IMR-90 (cell line): ENCODE data around the gene KBTBD13. TPM values are rescaled to one million over a fixed set of nuclear protein-coding genes. Genes with fewer than 3 reads are reported as not detected.

Experiments used
- ATAC-seq: fragments of 200-7000 bp; cut with Tn5 transposase; 2 replicates; pipeline ENCODE4 v1.9.1; 2020; ENCODE audit warnings: low read depth, mild to moderate bottlenecking, moderate library complexity
- BruUV-seq: library from RNA; stranded (reverse); fragments of 400-500 nt; replicated peaks from 2 replicates; lab custom pipeline; 2021; lab: Mats Ljungman, UMichigan
- CTCF ChIA-PET: fragments of 300-600 bp; formaldehyde crosslinking; extraction: SDS; loops from one replicate; lab custom pipeline; 2021; ENCODE audit warnings: antibody characterized with exemption; lab: Yijun Ruan, JAX
- POLR2A ChIA-PET: fragments of 300-600 bp; sonication (Branson Sonifier 250); formaldehyde crosslinking; loops from one replicate; lab custom pipeline; 2022; ENCODE audit warnings: antibody characterized with exemption; ENCODE audit not compliant: unreplicated experiment; lab: Charles Lee
- DNase-seq: peaks from one replicate; pipeline ENCODE4 v3.0.0; 2013
- H2AFZ ChIP-seq: replicated peaks from 2 replicates; pipeline ENCODE3; 2013; ENCODE audit warnings: low read length, mild to moderate bottlenecking; ENCODE audit not compliant: poor library complexity
- H2AK5ac ChIP-seq: 2 replicates; pipeline ENCODE4 v1.6.1; 2013; ENCODE audit warnings: low read depth, low read length, inconsistent platforms
- H2AK9ac ChIP-seq: replicated peaks from 2 replicates; pipeline ENCODE3; 2013; ENCODE audit warnings: mild to moderate bottlenecking, low read depth, low read length, moderate library complexity; ENCODE audit not compliant: poor library complexity
- H2BK120ac ChIP-seq: 2 replicates; pipeline ENCODE4 v1.6.1; 2013; ENCODE audit warnings: low read depth, low read length, inconsistent platforms
- H2BK15ac ChIP-seq: 3 replicates; pipeline ENCODE4 v1.6.1; 2013; ENCODE audit warnings: low read depth, low read length, inconsistent platforms
- H2BK20ac ChIP-seq: 2 replicates; pipeline ENCODE4 v1.6.1; 2013; ENCODE audit warnings: low read depth, mild to moderate bottlenecking, inconsistent platforms, low read length, moderate library complexity
- H2BK5ac ChIP-seq: 2 replicates; pipeline ENCODE4 v1.6.1; 2013; ENCODE audit warnings: mild to moderate bottlenecking, low read depth, low read length, inconsistent platforms; ENCODE audit not compliant: poor library complexity, severe bottlenecking
- H3K14ac ChIP-seq: replicated peaks from 2 replicates; pipeline ENCODE4 v1.6.1; 2013; ENCODE audit warnings: low read depth, low read length, inconsistent platforms
- H3K18ac ChIP-seq: 2 replicates; pipeline ENCODE4 v1.6.1; 2013; ENCODE audit warnings: low read depth, low read length, control low read depth
- H3K23ac ChIP-seq: 2 replicates; pipeline ENCODE4 v1.6.1; 2013; ENCODE audit warnings: low read depth, low read length, inconsistent platforms
- H3K27ac ChIP-seq: 2 replicates; pipeline ENCODE4 v1.5.1; 2013; ENCODE audit warnings: mild to moderate bottlenecking, control low read depth, low read length; ENCODE audit not compliant: insufficient read depth
- H3K27me3 ChIP-seq: 2 replicates; pipeline ENCODE4 v1.6.1; 2013; ENCODE audit warnings: low read length; ENCODE audit not compliant: control insufficient read depth, insufficient read depth
- H3K36me3 ChIP-seq: 2 replicates; pipeline ENCODE4 v1.6.1; 2013; ENCODE audit warnings: low read length, mixed read lengths; ENCODE audit not compliant: control insufficient read depth, insufficient read depth
- H3K4ac ChIP-seq: 2 replicates; pipeline ENCODE4 v1.6.1; 2013; ENCODE audit warnings: low read depth, low read length, inconsistent platforms
- H3K4me1 ChIP-seq: 2 replicates; pipeline ENCODE4 v1.6.1; 2013; ENCODE audit warnings: low read length, mixed read lengths; ENCODE audit not compliant: control insufficient read depth, insufficient read depth
- H3K4me2 ChIP-seq: 2 replicates; pipeline ENCODE4 v1.6.1; 2013; ENCODE audit warnings: low read depth, mild to moderate bottlenecking, control low read depth, low read length, moderate library complexity
- H3K4me3 ChIP-seq: 2 replicates; pipeline ENCODE4 v1.5.1; 2013; ENCODE audit warnings: low read depth, mild to moderate bottlenecking, control low read depth, low read length, moderate library complexity; ENCODE audit not compliant: insufficient read depth
- H3K56ac ChIP-seq: 2 replicates; pipeline ENCODE4 v1.6.1; 2013; ENCODE audit warnings: low read length, inconsistent platforms; ENCODE audit not compliant: insufficient read depth; ENCODE audit errors: extremely low read depth
- H3K79me1 ChIP-seq, 2 experiments: 2 replicates each; pipeline ENCODE4 v1.6.1; 2013; ENCODE audit warnings: low read length in 2 of 2, inconsistent platforms in 1 of 2, low read depth in 1 of 2
- H3K9ac ChIP-seq: 2 replicates; pipeline ENCODE4 v1.6.1; 2013; ENCODE audit warnings: low read depth, low read length, control low read depth
- H3K9me1 ChIP-seq: 2 replicates; pipeline ENCODE4 v1.6.1; 2013; ENCODE audit warnings: low read length, inconsistent platforms; ENCODE audit not compliant: insufficient read depth
- H3K9me3 ChIP-seq: 2 replicates; pipeline ENCODE4 v1.6.1; 2013; ENCODE audit warnings: low read length; ENCODE audit not compliant: control insufficient read depth, insufficient read depth
- H4K20me1 ChIP-seq: 2 replicates; pipeline ENCODE4 v1.6.1; 2013; ENCODE audit warnings: low read length, inconsistent platforms; ENCODE audit not compliant: insufficient read depth
- H4K5ac ChIP-seq: 2 replicates; pipeline ENCODE4 v1.6.1; 2013; ENCODE audit warnings: mild to moderate bottlenecking, low read depth, low read length, control low read depth
- H4K8ac ChIP-seq, 2 experiments: 2 replicates each; pipeline ENCODE4 v1.6.1; 2013; ENCODE audit warnings: low read depth in 2 of 2, low read length in 2 of 2, control low read depth in 1 of 2, inconsistent platforms in 1 of 2
- H4K91ac ChIP-seq: 2 replicates; pipeline ENCODE4 v1.6.1; 2013; ENCODE audit warnings: low read depth, low read length, inconsistent platforms; ENCODE audit not compliant: insufficient read depth
- CHD1 ChIP-seq: IDR thresholded peaks from 2 replicates; pipeline ENCODE4 v1.6.1; 2012; ENCODE audit warnings: low read depth, low read length, improper control_type of control experiment
- WGBS, 2 experiments: methylation state at CpG; one replicate each; pipeline versions ENCODE4 v1.1.5 to v1.1.7; 2013; ENCODE audit warnings: missing lambda C conversion rate in 2 of 2; ENCODE audit not compliant: insufficient read length in 1 of 2; ENCODE audit errors: extremely low coverage in 2 of 2; 5-methylcytosine and 5-hydroxymethylcytosine counted together
- dilution Hi-C: fragments of 300-500 bp; cut with HindIII; formaldehyde crosslinking; loops from one replicate; pipeline ENCODE4 v1.14.3; 2018; ENCODE audit warnings: low sequenced_read_pairs; ENCODE audit not compliant: unreplicated experiment
- in situ Hi-C: fragments of 300-500 bp; cut with MboI; formaldehyde crosslinking; loops from 3 replicates; pipeline ENCODE4 v1.14.3; 2019; ENCODE audit warnings: low sequenced_read_pairs, inconsistent platforms, mixed read lengths
- intact Hi-C: fragments of 100-400 bp; cut with micrococcal nuclease; formaldehyde crosslinking; loops from 2 replicates; pipeline ENCODE4 v1.10.0; 2022
- polyA plus RNA-seq, 3 experiments: library from polyadenylated mRNA; depleted of rRNA; stranded (reverse); fragments of >200 nt; gene quantifications; 2 replicates each; pipeline ENCODE4 v1.2.3, GENCODE V29; 2012; ENCODE audit warnings: low replicate concordance in 1 of 3
- total RNA-seq: library from RNA; depleted of rRNA; stranded (reverse); fragments of >200 nt; gene quantifications from 2 replicates; pipeline ENCODE4 v1.2.3, GENCODE V29; 2012

Gene KBTBD13
- total and polyA plus RNA-seq, 2 of the 4 experiments (the other 2 are of a cell fraction): not detected

- no peak overlapping the region for H2AK5ac ChIP-seq
- no peak overlapping the region for H2AFZ ChIP-seq
- no peak overlapping the region for H3K14ac ChIP-seq
- no peak overlapping the region for H2BK5ac ChIP-seq
- intact Hi-C loops (no loop called here), in situ Hi-C loops (no loop called here), dilution Hi-C loops (no loop called here)
- no peak overlapping the region for H2BK15ac ChIP-seq
- peaks cover 20% of the 10 kb centered on the region for H3K36me3 ChIP-seq
- H3K9me3 ChIP-seq: no peaks in the 10 kb centered on the region
- H2BK120ac ChIP-seq: no peak overlapping the region
- DNase-seq (no peak), ATAC-seq (no peak; the same call in 1 of the 2 replicates)
- H3K9ac ChIP-seq: no peak overlapping the region
- no peak overlapping the region for H3K27ac ChIP-seq
- H4K5ac ChIP-seq: no peak overlapping the region
- no TSS peak for BruUV-seq
- H3K56ac ChIP-seq: no peak overlapping the region
- no peaks in the 10 kb centered on the region for H3K9me1 ChIP-seq
- no peaks in the 10 kb centered on the region for H3K27me3 ChIP-seq
- no peak overlapping the region for H2BK20ac ChIP-seq
- no peak overlapping the region for H4K91ac ChIP-seq
- H3K4ac ChIP-seq: no peak overlapping the region
- H4K8ac ChIP-seq: no peak overlapping the region
- WGBS, 2 experiments: no CpG with 5 or more reads among the region's 5 CpGs
- H3K79me1 ChIP-seq: no peaks in the 10 kb centered on the region
- H3K23ac ChIP-seq: no peak overlapping the region
- ChIA-PET POLR2A (no interaction called here), CTCF (no interaction called here)
- H3K4me1 ChIP-seq: peaks cover 10% of the 10 kb centered on the region
- no peak overlapping the region for H2AK9ac ChIP-seq
- no peaks in the 10 kb centered on the region; the same call in 1 of the 2 replicates for H4K20me1 ChIP-seq
- no peak for TF ChIP-seq CHD1
- H3K4me2 ChIP-seq: no peak overlapping the region
- H3K18ac ChIP-seq: no peak overlapping the region
- no peak overlapping the region for H3K4me3 ChIP-seq
Observed at GRCh38 chr15:65095011-65095746, 18.6 kb downstream of the KBTBD13 start.
